ENCODE results near the gene FOXA2. TPM values are rescaled to one million over a fixed set of nuclear protein-coding genes. Genes with fewer than 3 reads are reported as not detected.

The FOXA2 gene
- total and polyA plus RNA-seq, 10 donors = not detected

GRCh38 chr20:22574545-22575086 is 9.8 kb downstream of the FOXA2 start:
- peaks cover 5 to 100% (median 97%) of the 10 kb centered on the region in 7 donors for H3K27me3 ChIP-seq (replicated peaks in 1 of 7)
- no peaks in the 10 kb centered on the region for H3K36me3 ChIP-seq
- TF ChIP-seq POLR2A (IDR thresholded peaks at IDR 0.05) (no peak), CTCF (IDR thresholded peaks at IDR 0.05 in 8 of 11, conservative IDR thresholded peaks at IDR 0.05 in 3 of 11) (no peak), POLR2AphosphoS5 (IDR thresholded peaks at IDR 0.05) (no peak)
- intact Hi-C loops (cut with DNase I; ENCODE audit: low total_unique reads) = no loop called here
- no peak for DNase-seq
- 29 to 45% (median 36%) methylated on average over 4 of the region's 4 CpGs for WGBS, 5 donors
- H3K4me1 ChIP-seq = peaks cover 0 to 23% (median 7%) of the 10 kb centered on the region in 6 donors
- no peak overlapping the region for H3K27ac ChIP-seq
- no peak overlapping the region for H3K4me3 ChIP-seq
- peaks cover 0 to 8% (median 0%) of the 10 kb centered on the region in 8 donors for H3K9me3 ChIP-seq

GRCh38 chr20:22572491-22572890 is 11.9 kb downstream of the FOXA2 start:
- Histone ChIP-seq H3K27me3 (replicated peaks in 1 of 7) (peaks cover 0 to 100% (median 97%) of the 10 kb centered on the region in 7 donors), H3K27ac (no peak overlapping the region), H3K9me3 (peaks cover 0 to 4% (median 0%) of the 10 kb centered on the region in 8 donors), H3K4me3 (no peak overlapping the region), H3K4me1 (peaks cover 0 to 19% (median 7%) of the 10 kb centered on the region in 6 donors), H3K36me3 (no peaks in the 10 kb centered on the region)
- 10 to 20% (median 11%) methylated on average over 5 to 6 of the region's 6 CpGs for WGBS, 5 donors
- DNase-seq = no peak
- intact Hi-C loops (cut with DNase I; ENCODE audit: low total_unique reads) = no loop called here
- no peak for TF ChIP-seq POLR2AphosphoS5 (IDR thresholded peaks at IDR 0.05)

- DNase-seq = no peak
- peaks cover 0 to 14% (median 5%) of the 10 kb centered on the region in 6 donors for H3K4me1 ChIP-seq
- WGBS, 5 donors = 15 to 31% (median 19%) methylated on average over 3 of the region's 3 CpGs
- intact Hi-C loops (cut with DNase I; ENCODE audit: low total_unique reads) = no loop called here
- no peak overlapping the region for H3K27ac ChIP-seq
- H3K27me3 ChIP-seq (replicated peaks in 1 of 7) = peaks cover 0 to 100% (median 97%) of the 10 kb centered on the region in 7 donors
- no peaks in the 10 kb centered on the region for H3K9me3 ChIP-seq
- no peak overlapping the region for H3K4me3 ChIP-seq
- TF ChIP-seq CTCF (IDR thresholded peaks at IDR 0.05 in 8 of 11, conservative IDR thresholded peaks at IDR 0.05 in 3 of 11) (no peak), POLR2A (IDR thresholded peaks at IDR 0.05) (no peak), POLR2AphosphoS5 (IDR thresholded peaks at IDR 0.05) (no peak)
- H3K36me3 ChIP-seq = no peaks in the 10 kb centered on the region
These were observed 12.3 kb downstream of the FOXA2 start for GRCh38 chr20:22572023-22572422.

GRCh38 chr20:22569353-22569752 is 15.0 kb downstream of the FOXA2 start:
- DNase-seq = no peak
- no peak for TF ChIP-seq POLR2AphosphoS5 (IDR thresholded peaks at IDR 0.05)
- TF ChIP-seq CTCF (IDR thresholded peaks at IDR 0.05 in 8 of 11, conservative IDR thresholded peaks at IDR 0.05 in 3 of 11) = no peak
- no peak for TF ChIP-seq POLR2A (IDR thresholded peaks at IDR 0.05)
- no peaks in the 10 kb centered on the region for H3K9me3 ChIP-seq
- H3K4me3 ChIP-seq = no peak overlapping the region
- H3K4me1 ChIP-seq = peaks cover 0 to 13% (median 5%) of the 10 kb centered on the region in 6 donors
- H3K36me3 ChIP-seq = no peaks in the 10 kb centered on the region
- H3K27ac ChIP-seq = no peak overlapping the region
- intact Hi-C loops (cut with DNase I; ENCODE audit: low total_unique reads) = no loop called here
- 15 to 19% (median 17%) methylated on average over 11 of the region's 11 CpGs for WGBS, 5 donors
- H3K27me3 ChIP-seq (replicated peaks in 1 of 7) = peaks cover 0 to 98% (median 87%) of the 10 kb centered on the region in 7 donors

All from spleen (tissue), 11 donors.